ENCODE data around the gene SORL1.

The SORL1 gene

DNA sequence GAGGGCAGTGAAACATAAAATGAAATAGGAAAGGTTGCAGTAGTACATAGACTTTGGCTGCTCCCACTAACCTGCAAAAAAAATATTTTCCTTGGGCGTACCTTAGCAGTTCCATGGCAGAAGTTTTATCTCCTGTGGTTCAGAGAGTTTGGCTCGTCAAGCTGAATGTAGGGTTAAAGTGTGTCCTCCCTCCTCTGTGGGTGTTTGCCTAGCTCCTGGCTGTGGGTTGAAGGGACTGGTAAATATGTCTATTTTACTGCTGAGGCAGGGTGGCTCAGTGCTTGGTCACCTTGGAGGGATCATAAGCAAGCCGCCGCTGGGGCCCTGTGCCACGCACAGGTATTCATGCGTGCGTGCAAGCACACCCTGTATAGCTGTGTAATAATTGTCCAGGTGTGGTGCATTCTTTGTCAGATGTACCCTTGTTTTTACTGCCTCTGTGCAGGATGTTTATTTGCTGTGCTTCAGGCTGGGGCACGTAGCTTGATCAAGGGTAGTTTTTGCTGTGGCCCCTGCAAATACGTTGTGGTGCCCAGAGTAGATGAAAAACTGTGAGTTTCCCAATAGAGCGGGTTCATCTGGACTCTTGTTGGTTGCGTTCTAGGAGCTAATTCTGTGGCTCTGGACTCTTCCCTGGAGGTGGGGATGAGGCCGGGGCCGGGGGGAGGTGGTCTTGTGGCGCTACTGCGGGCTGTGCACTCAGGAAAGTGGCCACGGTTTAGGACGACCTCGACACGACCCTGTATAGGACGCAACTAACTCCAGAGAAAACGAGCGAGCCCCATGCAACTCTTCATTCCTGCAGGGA lies 732 bp upstream of the SORL1 start:
- no peak for DNase-seq

- no peak for DNase-seq
Observed at GRCh38 chr11:121452609-121453150, 566 bp downstream of the SORL1 start, which contains the start of gene SORL1-AS1. SORL1-AS1 (minus strand) TSS chr11:121452967.

DNA sequence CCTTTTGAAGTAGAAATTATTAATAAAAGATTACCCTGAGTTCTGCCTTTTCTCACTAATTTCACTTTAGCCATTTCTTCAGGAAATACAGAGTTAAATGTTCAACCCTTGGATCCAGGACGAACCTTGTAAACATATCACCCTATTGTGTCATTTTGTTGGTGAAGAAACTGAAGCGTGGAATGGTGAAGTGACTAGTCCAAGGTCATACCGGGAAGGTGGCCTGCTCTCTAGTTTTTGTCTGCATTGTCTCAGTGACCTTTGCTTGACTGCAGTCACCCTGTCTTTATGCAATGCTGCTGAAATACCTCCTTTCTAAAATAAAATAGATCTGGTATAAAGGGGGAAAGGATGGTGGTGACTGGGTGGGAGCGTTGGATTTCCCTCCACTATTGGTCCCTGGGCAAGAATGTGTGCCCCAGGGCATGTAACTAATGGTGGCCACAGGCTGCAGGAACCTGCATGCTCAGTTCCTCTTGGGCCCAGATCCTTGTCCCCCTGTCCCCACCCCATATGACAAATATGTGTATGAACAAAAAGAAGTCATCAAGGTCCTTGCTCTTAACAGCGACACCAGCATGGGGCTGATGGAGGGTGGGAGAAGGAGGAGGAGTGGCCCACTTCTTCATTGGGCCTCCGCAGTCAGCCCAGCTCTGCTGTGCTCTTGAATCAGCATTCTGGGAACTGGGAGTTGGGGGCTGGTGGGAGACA lies 1.6 kb downstream of the SORL1 start:
- DNase-seq: no peak

- no peak for DNase-seq
Observed at GRCh38 chr11:121455115-121455514, 3.0 kb downstream of the SORL1 start.

DNA sequence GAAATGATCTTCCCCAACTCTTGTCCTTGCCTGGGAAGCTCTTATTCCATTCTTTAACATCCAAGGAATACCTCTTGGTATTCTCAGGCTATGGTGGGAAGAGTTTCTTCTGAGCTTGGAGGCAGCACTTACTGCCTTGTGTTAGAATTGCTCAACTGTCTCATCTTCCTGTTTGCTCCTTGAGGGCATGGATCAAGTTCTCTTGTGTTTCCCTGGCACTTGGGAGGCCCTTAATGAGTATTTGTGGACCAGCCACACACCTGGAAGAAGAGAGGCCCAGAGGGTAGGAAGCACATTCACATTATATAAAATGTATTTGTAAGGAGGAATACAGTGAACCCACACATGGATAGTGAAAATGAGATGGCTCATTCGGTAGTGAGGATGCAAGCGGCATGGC lies 4.0 kb downstream of the SORL1 start:
- no peak for DNase-seq

DNA sequence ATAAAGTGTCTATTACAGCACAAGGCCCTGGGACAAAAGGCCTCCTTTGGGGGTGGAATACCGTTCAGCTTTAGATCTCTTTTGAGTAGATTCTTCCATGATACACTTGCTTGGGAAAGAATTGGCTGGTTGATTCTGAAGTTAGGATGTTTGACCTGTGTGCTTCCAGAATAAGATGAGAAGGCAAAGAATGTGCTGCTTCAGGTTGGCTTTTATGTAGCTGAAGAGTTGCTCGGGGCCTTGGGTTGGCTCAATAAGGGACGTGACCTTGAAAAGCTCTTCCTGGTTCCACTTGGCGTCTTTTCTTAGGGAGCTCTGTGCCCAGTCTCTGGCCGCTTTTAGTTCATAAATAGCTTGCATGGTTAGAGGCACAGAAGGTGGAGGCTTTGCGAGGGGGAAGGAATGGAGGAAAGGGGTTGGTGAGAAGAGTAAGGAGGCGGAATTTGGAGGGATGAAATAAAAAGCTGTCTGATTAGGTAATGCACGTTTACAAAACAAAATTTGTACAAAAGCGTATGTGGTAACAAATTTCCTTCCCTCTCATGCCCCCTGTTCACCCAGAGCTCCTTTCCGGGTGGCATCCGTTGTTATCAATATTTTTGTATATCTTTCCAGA lies 4.8 kb downstream of the SORL1 start:
- no peak for DNase-seq

- no peak for DNase-seq
Observed at GRCh38 chr11:121458551-121458950, 6.4 kb downstream of the SORL1 start.

DNA sequence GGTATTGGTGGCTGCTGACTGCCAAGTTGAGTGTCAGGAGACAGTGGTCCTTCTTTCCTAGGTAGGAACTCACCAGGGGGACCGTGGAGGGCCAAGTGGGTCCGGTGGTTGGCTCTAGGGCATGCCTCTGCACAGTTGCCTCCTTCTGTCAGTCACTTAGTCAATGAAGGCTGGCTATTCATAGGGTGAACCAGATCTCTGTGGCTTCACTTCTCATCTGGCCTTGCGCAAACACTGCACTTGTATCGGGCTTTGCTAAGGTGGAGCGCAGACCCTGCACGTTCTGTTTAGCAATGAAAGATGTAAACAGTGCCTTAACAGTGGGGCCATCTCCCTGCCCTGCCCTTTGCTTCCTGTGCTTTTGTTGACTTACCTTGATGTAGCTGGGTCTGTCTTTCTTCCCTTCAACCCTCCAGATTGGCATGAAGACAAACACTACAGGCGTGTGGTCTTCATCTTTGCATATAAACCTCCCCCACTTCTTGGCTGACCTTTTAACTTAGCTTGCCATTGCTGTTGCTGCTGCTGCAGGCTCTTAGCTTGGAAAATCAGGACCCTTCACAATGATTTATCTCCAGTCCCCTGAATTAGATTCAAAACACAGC lies 7.4 kb downstream of the SORL1 start:
- DNase-seq: no peak

DNA sequence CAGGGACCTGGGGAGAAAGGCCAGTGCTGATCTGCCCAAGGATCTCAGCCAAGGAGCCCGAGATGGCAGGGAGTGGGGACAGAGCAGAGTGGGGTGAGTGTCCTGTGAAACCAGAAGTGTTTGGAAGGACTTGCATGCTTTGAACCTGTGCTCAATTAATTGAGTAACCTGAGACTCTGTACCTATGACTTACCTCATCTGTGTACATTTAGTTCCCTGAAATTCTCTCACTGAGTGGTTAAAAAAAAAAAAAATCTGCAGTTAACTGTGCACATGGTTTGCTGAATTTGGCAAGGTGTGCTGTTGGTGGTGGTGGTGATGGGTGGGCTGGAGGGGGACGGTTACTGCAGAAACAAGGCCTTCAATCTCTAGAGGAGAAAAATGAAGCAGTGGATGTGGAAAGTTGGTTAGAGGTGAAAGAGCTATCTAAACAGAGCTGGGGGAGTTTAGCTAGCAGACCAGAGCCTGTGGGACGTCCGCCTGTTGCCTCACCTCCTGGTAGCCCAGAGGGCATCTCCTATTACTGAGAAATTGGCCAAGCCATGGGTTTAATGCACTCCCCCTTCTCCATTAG lies 8.9 kb downstream of the SORL1 start:
- DNase-seq: no peak

- DNase-seq: no peak
Observed at GRCh38 chr11:121461843-121462242, 9.7 kb downstream of the SORL1 start.

GRCh38 chr11:121463689-121464335 lies 11.7 kb downstream of the SORL1 start:
- no peak for DNase-seq

DNA sequence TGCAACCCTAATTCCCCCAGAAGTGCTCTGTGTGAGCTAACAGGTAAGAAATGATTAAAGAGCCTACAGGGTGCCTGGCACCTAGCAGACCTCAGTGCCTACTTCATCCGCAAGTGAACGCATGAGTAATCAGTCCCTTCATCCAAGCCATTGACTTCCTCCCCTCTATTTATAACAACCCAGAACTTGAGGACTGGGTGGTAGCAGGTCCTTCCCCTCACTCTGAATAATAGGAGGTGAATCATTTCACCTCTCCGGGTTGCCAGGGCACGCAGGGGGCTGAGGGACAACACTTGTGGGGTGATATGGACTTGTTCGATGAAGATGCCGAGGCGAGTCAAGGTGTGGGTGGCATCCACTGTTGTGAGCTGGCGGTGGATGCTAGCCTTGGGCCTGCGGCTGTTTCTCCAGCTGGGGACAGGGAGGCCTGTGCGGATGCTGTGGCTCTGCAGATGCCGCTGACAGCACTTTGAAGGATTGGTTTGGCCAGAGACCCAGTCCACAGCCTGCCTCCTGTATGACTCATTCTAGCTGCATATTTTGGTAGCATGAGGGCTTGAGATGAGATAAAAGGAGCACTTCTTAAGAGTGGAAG lies 12.3 kb downstream of the SORL1 start:
- DNase-seq: no peak

DNA sequence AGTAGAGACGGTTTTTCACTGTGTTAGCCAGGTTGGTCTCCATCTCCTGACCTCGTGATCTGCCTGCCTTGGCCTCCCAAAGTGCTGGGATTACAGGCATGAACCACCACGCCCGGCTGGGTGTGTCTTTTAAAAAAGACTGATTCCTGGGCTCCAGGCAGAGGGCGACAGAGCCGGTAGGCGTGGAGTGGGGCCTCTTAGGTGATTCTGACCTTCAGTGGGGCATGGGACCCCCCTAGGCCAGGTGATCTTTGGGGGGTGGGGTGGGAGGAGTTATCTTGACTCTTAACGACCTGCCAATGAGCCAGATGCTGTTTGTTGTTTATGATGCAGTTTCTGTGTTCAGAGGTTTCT lies 13.6 kb downstream of the SORL1 start:
- no peak for DNase-seq

DNA sequence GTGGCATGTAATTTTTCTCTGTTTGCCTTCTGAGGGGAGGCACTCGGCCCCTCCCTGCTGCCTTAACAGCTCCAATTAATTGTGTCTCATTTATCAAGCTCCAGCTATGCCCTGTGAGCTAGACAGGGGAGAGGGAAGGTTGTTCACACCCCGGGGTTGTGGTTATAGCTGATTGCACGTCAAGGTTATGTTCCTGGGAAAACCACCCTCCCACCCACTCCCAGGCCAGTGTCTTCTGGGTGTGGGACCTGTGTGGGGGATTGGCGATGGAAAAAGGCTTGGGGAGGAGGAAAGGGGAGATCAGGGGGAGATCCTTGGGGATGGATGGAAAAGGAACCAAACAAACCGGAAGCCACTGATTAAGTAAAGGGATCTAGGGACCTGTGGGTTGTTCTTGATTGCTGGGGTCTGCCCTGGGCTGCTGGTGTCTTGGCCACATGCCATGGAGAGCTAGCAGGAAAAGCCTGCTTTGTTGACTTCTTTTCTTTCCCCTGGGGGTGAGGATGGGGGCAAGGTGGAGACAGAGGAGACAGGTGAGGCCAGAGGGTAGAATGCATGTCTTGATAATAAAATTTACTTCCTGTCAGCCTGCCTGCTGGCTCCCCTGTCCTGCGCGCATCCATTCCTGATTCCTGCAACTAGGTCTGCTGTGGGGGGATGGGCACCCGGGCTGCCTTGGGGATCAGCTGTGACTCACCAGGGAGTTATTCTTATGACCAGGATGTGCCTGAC lies 14.1 kb downstream of the SORL1 start:
- no peak for DNase-seq

- no peak for DNase-seq
Observed at GRCh38 chr11:121467471-121467870, 15.4 kb downstream of the SORL1 start.

GRCh38 chr11:121467965-121468364 lies 15.9 kb downstream of the SORL1 start:
- no peak for DNase-seq

DNA sequence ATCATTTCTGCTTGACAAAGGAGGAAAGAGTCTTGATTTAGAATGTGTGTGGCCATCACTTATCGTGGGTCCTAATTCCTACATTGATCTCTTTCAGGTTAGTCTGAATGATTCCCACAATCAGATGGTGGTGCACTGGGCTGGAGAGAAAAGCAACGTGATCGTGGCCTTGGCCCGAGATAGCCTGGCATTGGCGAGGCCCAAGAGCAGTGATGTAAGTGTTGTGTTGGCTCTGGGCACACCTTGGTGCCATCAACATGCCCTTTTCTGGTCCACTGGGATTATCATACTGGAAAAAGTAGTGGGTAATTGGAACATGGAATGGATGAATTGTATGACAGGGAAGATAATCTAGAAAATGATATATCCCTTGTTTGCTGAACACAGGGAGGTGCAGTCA lies 17.8 kb downstream of the SORL1 start:
- DNase-seq: no peak

DNA sequence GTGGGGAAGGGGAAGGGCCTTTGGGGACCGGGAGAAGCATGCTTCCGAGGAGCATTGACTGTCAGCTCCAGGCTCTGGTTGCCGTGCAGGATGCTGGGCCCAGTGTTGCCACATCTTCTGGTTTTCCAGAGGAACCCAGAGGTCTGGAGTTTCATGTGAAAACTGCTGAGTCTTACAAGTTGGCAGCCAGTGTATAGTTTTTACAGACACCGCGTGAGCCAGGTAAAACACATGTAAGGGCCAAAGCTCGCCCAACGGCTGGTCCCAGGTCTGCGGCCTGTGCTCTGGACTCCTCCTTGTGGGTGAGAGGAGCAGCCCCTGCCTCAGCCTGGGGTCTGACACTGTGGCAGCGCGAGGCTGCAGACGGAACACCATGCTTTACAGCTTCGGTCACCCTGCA lies 19.1 kb downstream of the SORL1 start:
- DNase-seq: no peak

DNA sequence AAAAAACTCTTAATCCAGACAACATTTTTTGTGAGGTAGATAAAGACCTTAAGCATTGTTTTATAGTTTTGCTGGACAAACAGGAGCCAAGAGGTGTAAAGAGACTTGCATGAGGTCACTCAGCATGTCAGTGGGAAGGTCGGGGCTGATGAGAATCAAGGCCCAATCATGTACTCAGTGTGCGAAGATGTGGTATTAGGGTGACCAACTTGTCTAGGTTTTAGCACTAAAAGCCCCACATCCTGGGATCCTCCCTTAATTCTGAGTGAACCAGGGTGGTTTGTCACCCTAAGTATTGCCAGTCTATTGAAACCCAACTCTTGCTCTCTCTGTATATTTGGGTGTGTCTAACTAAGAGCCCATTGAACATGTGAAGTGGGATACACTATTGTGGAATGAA lies 20.2 kb downstream of the SORL1 start:
- no peak for DNase-seq

GRCh38 chr11:121473064-121473777 lies 21.1 kb downstream of the SORL1 start:
- no peak for DNase-seq

- DNase-seq: no peak
Observed at GRCh38 chr11:121474680-121475079, 22.6 kb downstream of the SORL1 start.

All from NK-92 treated with Interleukin-12 subunit alpha and Interleukin-12 subunit beta, amount 100 ng/mL, for 24 hours (cell line).